ENCODE measurements around the gene CRTC3.
"Not testable (repeated sequence)": the region's sequence is repeated elsewhere in the genome, so short reads cannot be mapped to it uniquely, and the experiment has no call there.

CRTC3 gene

GRCh38 chr15:90667073-90667754, 137.5 kb downstream of the CRTC3 start:
- DNase-seq (ENCODE audit: low read depth in 4 of 4, low spot score in 1 of 4), result no peak

- not testable (repeated sequence) for DNase-seq (ENCODE audit: low read depth in 4 of 4, low spot score in 1 of 4)
Measured at GRCh38 chr15:90667755-90668345, 138.1 kb downstream of the CRTC3 start.

DNA sequence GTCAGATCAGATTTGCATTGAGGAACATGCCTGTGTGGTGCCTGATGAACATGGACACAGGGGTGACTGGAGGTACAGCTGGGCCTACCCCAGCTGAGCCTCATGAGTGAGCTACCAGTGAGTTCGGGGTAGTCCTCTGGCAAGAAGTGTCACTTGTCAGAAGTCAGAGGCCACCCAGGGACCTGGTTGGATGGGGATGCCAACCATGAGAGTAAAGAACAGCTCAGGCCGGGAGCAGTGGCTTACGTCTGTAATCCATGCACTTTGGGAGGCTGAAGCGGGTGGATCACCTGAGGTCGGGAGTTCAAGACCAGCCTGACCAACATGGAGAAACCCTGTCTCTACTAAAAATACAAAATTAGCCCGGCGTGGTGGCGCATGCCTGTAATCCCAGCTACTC, 140.9 kb downstream of the CRTC3 start:
- DNase-seq (ENCODE audit: low read depth in 4 of 4, low spot score in 1 of 4), result not testable (repeated sequence)

DNA sequence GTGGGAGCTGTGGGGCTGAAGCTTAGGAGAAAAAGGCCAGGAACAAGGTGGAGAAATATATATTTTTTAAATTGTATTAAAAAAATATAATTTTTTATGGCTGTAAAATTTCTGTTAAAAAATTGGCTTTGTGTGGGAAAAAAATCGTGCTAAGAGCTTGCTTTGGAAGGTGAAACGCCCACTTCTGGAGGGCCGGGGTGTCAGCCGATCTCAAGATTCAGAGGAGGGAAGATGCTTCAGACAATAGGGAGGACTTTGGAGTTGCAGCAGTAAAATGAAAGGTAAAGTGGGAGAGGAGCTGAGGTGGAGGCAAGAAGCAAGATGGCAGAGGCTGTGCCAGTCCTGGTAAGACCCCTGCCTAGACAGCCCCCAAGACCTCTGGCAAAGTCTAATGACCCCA, 141.5 kb downstream of the CRTC3 start:
- DNase-seq (ENCODE audit: low read depth in 4 of 4, low spot score in 1 of 4), result no peak

DNA sequence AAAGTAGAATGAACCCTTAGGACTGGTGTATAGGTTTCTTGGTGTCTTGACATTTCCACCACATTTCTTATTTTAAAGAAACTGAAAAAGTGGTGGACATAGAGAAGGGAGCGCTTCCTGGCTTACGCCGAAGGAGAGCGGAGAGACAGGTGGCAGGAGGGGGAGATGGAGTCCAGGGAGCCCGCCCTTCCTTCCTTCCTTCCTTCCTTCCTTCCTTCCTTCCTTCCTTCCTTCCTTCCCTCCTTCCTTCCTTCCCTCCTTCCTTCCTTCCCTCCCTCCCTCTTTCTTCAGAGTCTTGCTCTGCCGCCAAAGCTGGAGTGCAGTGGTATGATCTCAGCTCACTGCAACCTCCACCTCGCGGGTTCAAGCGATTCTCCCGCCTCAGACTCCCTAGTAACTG, 143.6 kb downstream of the CRTC3 start:
- DNase-seq (ENCODE audit: low read depth in 4 of 4, low spot score in 1 of 4), result not testable (repeated sequence)

DNA sequence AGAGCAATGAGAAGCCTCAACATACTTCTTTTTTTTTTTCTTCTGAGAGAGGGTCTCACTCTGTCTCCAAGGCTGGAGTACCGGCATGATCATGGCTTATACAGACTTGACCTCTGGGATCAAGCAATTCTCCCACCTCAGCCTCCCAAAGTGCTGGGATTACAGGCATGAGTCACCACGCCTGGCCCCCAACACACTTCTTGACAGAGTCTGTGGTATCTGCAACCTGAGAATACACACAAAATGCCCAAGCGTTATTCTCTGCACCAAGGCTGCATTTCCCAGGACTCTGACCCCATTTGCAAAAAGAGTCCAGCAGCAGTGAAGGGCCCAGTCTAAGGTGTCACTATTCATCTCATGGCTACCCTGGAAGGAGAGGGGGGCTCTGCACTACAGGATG, 144.8 kb downstream of the CRTC3 start:
- no peak for DNase-seq (ENCODE audit: low read depth in 4 of 4, low spot score in 1 of 4)

DNA sequence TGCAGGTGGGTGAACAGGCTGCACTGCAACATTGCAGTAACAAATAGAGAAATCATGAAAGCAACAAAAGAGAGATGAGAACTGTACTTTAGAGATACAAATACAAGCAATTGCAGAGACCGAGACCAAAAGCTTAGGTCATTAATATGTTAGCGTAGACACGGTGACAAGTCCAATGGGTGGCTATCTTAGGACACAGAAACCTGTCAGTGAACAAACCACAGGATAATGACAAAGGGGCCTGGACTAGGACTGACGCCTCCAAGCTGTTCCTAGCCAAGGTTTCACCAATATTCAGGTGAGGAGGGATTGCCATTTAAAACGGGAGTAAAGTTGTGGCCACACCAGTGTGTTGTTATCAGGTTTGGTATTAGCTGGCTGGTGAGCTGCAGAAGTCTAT, 145.7 kb downstream of the CRTC3 start:
- DNase-seq (ENCODE audit: low read depth in 4 of 4, low spot score in 1 of 4), result no peak

GRCh38 chr15:90677807-90678790, 148.4 kb downstream of the CRTC3 start:
- no peak for DNase-seq (ENCODE audit: low read depth in 4 of 4, low spot score in 1 of 4)

GRCh38 chr15:90679959-90680358, 150.2 kb downstream of the CRTC3 start:
- DNase-seq (ENCODE audit: low read depth in 4 of 4, low spot score in 1 of 4), result no peak

DNA sequence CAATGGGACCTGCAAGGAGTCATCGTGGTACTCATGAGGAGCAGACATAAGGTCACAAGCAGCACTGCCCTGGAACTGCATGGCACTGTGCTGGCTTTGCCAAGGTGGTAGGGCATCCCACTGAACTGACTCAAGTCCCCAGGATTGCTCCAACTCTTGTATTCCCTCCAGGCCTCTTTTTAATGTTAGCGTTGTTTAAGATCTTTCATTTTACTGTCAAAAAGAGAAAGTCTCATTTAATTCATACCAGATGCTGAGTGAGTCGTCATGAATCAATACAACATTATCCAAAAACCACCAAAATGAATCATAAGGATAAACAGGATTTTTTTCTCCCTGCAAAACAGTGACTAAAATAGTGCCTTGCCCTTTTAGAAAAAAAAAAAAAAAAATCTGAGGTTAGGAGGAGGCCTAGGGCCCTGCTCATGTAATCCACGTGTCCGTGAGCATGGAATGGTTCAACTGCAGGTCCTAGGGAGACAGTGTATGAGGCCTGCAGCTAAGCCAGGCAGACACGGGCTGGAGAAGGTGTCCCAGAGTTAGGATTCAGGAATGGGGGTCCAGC, 150.7 kb downstream of the CRTC3 start:
- DNase-seq (ENCODE audit: low read depth in 4 of 4, low spot score in 1 of 4), result no peak

DNA sequence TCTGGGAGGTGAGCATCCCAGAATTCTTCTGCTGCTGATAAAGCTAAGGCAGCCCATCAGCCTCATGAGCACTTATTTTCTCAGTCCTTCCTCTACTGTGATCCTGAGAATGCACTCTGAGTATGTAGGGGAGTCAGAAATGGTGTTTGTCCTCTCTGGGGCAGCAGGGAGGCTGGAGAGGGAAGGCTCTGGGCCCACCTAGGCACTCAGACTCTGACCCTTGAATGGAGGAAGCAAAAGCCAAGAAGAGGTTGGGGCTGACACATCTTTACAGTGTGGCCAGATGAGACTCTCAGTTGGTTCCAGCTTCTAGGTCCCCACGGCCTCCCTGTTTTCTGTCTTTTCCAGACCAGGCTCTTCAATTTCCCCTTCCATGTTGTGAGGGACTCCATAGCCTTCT, 151.3 kb downstream of the CRTC3 start:
- DNase-seq (ENCODE audit: low read depth in 4 of 4, low spot score in 1 of 4), result no peak

GRCh38 chr15:90681480-90681879, 151.8 kb downstream of the CRTC3 start:
- no peak for DNase-seq (ENCODE audit: low read depth in 4 of 4, low spot score in 1 of 4)

DNA sequence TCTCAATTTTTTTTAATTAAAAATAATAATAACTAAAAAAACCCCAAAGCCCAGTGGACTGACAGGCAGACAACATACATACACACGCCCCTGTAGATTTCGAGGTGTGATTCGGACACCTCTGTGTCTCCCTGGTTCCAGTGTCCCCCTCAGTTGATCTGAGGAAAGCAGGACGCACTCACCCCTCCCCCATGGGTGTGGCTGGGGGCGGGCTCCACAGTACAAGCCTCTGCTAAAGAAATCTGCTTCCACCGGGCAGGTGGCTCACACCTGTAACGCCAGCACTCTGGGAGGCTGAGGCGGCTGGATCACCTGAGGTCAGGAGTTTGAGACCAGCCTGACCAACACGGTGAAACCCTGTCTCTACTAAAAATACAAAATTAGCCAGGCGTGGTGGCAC, 153.6 kb downstream of the CRTC3 start:
- no peak for DNase-seq (ENCODE audit: low read depth in 4 of 4, low spot score in 1 of 4)

DNA sequence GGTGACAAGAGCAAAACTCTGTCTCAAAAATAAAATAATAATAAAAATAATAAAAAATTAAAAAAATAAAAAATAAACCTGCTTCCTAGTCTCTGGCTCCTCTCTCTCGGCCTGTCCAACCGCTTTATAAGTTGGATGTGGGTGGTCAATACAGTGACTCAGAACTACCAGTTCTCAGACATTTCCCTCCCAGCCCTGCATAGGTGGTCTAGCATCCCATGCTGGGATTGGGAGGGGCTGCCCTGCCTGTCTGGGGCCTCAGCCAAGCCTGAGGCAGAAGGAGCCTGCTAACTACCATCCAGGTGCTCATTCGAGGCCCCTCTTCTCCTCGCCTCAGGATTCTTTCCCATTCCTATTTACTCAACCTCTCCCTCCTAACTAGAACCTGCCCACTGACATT, 154.2 kb downstream of the CRTC3 start:
- no peak for DNase-seq (ENCODE audit: low read depth in 4 of 4, low spot score in 1 of 4)

DNA sequence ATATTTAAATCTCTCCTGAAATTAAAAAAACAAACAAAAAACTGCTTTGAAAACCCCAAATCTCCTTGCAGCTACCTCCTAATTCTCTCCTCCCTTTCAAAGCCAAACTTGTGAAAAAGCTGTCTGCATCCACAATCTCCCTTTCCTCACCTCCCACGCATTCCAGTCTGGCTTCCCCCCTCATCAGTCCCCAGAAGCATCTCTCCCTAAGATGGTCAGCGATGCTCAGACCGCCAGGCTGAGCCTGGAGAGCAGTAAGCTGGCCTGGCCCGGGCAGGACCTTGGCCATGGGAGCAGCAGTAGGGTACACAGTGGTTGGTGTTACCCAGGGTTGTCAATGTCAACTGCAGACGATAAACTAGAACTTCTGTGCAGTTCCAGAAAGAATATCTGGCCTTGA, 154.6 kb downstream of the CRTC3 start:
- no peak for DNase-seq (ENCODE audit: low read depth in 4 of 4, low spot score in 1 of 4)

DNA sequence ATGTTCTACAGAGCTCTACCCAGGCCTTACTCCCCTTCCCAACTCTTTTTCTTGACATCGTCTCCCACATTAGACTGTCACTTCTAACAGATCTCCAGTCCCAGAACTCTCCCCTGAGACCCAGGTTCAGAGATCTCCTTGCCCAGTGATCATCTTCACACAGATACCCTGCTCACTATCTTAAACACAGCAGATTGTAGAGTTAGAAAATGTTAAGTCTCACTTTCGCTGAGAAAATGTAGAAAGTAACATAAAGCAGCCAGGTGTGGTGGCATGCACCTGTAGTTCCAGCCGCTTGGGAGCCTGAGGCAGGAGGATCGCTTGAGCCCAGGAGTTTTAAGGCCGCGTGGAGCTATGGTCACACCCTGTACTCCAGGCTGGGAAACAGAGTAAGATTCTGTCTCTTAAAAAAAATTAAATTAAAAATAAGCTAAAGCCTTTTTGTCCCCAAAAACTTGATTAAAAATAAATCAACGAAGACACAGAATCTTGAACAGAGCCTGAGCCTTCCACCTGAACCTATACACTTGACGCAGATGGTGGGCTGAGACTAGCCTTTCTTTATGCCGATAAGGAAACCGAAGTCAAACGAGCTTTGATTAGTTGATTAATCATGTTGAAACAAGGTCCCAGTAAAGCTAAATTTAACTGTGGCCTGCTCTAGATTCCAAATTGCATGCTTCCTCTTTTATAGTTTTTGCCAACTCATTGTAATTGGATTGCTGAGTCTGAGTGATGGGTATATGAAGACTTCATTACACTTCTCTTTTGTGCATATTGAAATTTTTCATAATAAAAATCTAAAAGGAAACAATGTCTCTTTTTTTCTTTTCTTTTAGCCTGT, 156.1 kb downstream of the CRTC3 start:
- no peak for DNase-seq (ENCODE audit: low read depth in 4 of 4, low spot score in 1 of 4)

DNA sequence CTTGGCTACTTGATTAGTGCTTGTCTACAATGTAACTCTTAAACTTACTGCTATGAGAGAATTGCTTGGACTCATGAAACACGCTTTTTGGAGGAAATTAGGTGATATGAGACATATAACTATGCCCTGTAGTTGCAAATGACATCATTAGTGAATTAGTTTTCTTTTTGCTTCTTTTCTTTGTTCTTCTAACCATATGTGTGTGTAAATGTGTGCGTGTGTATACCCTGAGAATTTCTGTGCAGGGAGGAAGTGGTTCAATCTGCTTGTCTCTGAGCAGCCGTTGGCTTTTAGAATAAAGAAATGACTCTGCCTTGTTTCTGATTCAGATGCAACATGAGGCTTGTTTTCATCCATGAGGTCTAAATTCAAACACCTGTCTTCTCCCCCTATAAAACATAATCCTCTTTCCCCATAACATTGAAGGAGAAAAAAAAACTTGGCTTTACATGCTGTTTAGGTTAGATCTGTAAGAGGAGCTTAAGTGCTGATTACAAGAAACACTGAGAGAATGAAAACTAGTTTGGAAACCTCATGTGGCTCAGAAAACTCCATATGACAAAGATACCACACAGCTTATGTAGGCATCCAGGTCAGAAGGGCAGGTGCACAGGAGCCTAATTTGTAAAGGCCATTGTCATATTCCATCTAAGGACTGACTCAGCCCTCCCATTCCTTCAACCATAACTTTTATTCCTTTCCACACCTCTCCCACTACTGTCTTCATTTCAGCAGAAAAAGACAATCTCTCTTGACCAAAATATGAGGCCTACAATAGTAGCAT, 156.9 kb downstream of the CRTC3 start:
- DNase-seq (ENCODE audit: low read depth in 4 of 4, low spot score in 1 of 4), result no peak

- DNase-seq (ENCODE audit: low read depth in 4 of 4, low spot score in 1 of 4), result not testable (repeated sequence)
Measured at GRCh38 chr15:90689326-90689961, 159.7 kb downstream of the CRTC3 start.

- DNase-seq (ENCODE audit: low read depth in 4 of 4, low spot score in 1 of 4), result no peak
Measured at GRCh38 chr15:90690585-90690984, 160.9 kb downstream of the CRTC3 start.
